GM19193 (cell line): Measurements from ENCODE around the gene BDKRB2.

Experiments used
- POLR2A ChIP-seq: IDR thresholded peaks from 4 replicates; pipeline ENCODE4 v1.6.1; 2011; ENCODE audit not compliant: insufficient read depth, insufficient read length; ENCODE audit errors: extremely low read depth

BDKRB2 gene

GRCh38 chr14:96224480-96225096 is 19.9 kb downstream of the BDKRB2 start:
- TF ChIP-seq POLR2A, result no peak

DNA sequence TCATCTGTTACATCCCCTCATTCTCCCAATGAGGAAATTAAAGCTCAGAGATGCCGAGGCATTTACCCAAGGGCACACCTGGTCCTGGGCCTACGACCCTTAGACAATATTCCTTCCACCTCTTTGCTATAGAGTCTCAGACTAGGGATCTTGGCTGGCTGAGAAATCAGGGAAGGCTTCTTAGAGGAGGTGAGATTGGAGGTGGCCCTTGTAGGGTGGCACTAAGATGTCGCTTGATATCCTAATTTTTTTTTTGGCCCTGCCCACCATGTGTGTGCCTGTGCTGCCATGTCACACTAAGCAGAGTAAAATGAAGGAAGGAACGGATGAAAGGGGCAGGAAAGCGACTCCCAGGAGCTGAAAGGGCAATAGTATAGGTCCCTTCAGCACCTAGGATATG is 20.6 kb downstream of the BDKRB2 start:
- TF ChIP-seq POLR2A, result no peak

- no peak for TF ChIP-seq POLR2A
Observed at GRCh38 chr14:96225745-96226151, 21.1 kb downstream of the BDKRB2 start.

- TF ChIP-seq POLR2A, result no peak
Observed at GRCh38 chr14:96227428-96227827, 22.8 kb downstream of the BDKRB2 start.

- TF ChIP-seq POLR2A, result no peak
Observed at GRCh38 chr14:96229315-96229714, 24.7 kb downstream of the BDKRB2 start.

DNA sequence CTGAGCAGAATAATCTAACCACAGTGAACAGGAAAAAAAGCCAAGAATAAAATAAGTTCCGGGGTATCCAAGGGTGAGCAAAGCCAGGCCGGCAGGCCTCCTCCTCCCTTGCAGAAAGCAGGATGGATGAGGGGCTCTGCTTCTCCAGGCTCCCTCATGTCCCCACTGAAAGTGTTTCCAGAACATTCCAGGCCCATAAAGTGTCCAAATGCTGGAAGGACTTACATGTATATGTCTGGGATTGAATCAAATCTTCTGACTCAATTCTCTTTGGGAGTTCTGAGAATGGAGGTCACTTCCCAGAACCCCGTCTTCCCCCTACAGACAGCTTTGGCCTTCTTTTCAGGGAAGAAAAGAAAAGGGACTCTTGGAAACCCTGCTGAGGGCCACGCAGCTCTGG is 26.4 kb downstream of the BDKRB2 start:
- TF ChIP-seq POLR2A, result no peak

DNA sequence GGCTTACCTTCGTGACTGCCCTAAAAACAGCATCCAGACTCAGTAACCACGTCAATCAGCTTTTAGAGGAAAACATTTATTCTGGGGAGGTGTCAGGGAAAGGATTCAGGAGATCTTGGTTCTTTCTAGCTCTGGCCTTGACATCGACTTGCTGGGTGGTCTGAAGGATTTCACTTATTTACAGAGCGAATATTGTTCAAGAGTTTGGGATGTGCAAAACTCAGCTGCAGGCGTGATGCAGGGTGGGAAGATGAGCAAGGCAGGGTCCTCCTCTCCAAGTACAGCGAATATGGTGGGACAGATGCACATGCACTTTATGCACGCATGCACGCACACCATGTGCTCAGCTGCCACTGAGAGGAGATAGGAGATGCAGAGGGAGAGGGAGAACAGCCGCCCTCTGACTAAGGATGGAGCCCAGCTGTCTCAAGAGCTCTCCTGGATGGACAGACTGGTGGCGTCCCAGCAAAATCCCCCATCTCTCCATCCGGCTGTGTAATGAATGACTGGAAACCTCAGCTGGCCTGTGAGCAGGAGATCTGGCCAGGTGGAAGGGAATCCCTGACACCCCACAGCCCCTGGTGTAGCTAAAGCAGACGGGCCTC is 27.0 kb downstream of the BDKRB2 start:
- no peak for TF ChIP-seq POLR2A

DNA sequence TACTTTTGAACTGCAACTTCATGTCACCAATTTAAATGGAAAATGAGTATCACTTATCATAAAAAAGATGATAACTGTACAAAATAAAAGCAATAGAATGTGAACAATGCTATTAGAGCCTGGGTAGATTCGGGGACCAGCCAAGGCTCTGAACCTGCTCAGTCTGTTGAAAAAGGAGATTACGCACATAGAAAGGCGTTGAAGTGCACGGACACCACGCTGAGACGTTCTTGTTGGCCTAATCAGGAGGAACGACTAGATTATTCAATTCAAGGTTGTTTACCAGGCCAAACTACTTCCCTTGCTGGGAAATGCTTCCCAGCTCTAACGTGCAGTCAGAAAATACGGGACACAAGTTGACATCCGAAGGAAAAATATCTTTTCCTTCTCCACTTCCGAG is 27.9 kb downstream of the BDKRB2 start:
- TF ChIP-seq POLR2A, result no peak

DNA sequence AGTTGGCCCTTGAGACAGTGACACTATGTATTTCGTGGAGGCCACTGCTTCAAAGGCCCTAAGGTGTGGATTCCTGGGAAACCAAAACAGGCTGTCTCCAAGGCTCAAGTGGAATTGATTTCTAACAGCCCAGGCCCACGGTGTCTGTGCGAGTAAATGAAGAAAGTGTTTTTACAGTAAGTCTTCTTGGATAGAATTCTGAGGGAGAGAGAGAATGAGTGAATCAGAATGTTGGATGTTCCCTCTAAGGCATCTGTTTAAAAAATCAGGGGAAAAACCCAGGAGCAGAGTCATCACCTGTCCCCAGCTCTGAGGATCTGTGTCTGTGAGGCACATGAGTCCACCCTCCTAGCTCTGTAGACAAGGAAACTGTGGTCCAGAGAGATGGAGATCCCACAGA is 29.0 kb downstream of the BDKRB2 start:
- TF ChIP-seq POLR2A, result no peak

- no peak for TF ChIP-seq POLR2A
Observed at GRCh38 chr14:96235426-96235825, 30.8 kb downstream of the BDKRB2 start.

- TF ChIP-seq POLR2A, result no peak
Observed at GRCh38 chr14:96237641-96238040, 33.0 kb downstream of the BDKRB2 start.

- TF ChIP-seq POLR2A, result no peak
Observed at GRCh38 chr14:96238676-96239265, 34.1 kb downstream of the BDKRB2 start.

GRCh38 chr14:96239711-96240141 is 35.1 kb downstream of the BDKRB2 start:
- no peak for TF ChIP-seq POLR2A

DNA sequence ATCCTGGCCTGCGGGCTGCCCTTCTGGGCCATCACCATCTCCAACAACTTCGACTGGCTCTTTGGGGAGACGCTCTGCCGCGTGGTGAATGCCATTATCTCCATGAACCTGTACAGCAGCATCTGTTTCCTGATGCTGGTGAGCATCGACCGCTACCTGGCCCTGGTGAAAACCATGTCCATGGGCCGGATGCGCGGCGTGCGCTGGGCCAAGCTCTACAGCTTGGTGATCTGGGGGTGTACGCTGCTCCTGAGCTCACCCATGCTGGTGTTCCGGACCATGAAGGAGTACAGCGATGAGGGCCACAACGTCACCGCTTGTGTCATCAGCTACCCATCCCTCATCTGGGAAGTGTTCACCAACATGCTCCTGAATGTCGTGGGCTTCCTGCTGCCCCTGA is 36.0 kb downstream of the BDKRB2 start:
- no peak for TF ChIP-seq POLR2A

GRCh38 chr14:96242126-96242525 is 37.5 kb downstream of the BDKRB2 start:
- TF ChIP-seq POLR2A, result no peak

DNA sequence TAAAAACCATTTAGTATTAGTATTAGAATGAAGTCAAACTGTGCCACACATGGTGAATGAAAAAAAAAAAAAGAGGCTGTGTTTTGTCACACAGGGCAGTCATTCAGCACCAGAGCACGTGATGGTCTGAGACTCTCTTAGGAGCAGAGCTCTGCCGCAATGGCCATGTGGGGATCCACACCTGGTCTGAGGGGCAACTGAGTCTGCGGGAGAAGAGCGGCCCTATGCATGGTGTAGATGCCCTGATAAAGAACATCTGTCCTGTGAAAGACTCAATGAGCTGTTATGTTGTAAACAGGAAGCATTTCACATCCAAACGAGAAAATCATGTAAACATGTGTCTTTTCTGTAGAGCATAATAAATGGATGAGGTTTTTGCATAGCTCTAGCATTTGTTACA is 39.1 kb downstream of the BDKRB2 start:
- no peak for TF ChIP-seq POLR2A

DNA sequence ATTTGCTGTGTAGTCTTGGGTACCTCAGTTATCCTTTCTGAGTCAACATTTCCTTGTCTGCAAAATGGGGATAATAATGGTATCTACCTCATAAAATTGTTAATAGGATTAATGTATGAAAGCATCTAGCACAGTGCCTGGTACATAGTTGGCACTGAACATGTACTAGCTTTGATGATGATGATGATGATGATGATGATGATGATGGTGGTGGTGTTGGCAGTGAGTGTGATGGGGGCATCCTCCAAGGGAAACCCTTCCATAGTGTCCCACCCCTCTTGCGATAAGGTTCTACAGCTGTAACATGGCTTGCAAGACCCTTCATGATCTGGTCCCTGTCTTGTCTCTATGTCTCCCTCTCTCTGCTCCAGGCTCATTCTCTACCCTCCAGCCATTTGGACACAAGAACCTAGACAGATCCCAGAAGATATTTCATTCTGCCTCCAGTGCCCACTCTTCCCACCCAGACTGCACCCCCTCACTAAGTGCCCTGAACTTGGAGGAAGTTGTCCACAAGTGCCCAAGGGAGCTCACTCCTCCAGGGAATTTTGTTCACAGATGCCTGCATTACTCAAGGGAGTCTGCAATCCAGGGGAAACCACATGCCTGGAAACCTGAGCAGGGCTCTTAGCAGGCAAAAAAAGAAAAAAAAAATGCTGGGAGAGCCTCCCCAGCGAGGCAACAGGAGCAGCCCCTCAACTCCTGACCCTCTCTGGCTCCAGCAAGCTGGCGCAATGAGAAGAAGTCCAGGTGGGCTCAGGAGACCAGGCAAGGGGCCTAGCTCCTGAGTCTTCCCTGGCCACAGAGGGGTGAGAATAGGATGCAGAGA is 41.3 kb downstream of the BDKRB2 start:
- TF ChIP-seq POLR2A, result no peak

DNA sequence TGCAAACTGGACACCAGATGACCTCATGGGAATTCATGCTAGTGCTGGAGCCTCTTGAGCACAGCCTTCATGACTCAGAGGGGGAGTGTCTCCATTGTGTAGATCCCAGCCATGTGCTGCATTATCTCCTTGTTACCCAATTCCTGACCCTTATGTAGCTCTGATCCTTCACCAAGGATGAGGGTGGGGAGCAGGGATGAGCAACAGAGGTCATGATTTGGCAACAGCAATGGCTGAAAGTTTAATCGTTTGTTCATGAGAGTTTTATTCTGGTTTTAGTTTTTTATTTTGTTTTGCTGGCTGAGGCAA is 41.9 kb downstream of the BDKRB2 start:
- no peak for TF ChIP-seq POLR2A
